Ectodermal cell (in vitro differentiated cells): ENCODE results near the gene CNR2.

Experiments used
- H3K27ac ChIP-seq: 2 replicates; pipeline ENCODE4 v1.7.0; 2013; ENCODE audit warnings: mild to moderate bottlenecking, low read depth, low read length; ENCODE audit not compliant: insufficient read depth, poor library complexity, severe bottlenecking
- H3K27me3 ChIP-seq: 2 replicates; pipeline ENCODE4 v1.7.0; 2013; ENCODE audit warnings: mild to moderate bottlenecking, low read length; ENCODE audit not compliant: insufficient read depth, control insufficient read depth, poor library complexity, severe bottlenecking
- H3K36me3 ChIP-seq: one replicate; pipeline ENCODE4 v1.7.0; 2013; ENCODE audit warnings: low read length; ENCODE audit not compliant: control insufficient read depth, insufficient read depth
- H3K4me1 ChIP-seq: one replicate; pipeline ENCODE4 v1.7.0; 2013; ENCODE audit warnings: low read length; ENCODE audit not compliant: control insufficient read depth, insufficient read depth
- H3K4me3 ChIP-seq: 2 replicates; pipeline ENCODE4 v1.7.0; 2013; ENCODE audit warnings: low read depth, low read length, control low read depth; ENCODE audit not compliant: insufficient read depth
- H3K9me3 ChIP-seq: 2 replicates; pipeline ENCODE4 v1.7.0; 2013; ENCODE audit warnings: mild to moderate bottlenecking, low read length, moderate library complexity; ENCODE audit not compliant: control insufficient read depth
- WGBS, 2 experiments: methylation state at CpG; one replicate each; pipeline ENCODE4 v1.1.7; 2013; ENCODE audit warnings: missing lambda C conversion rate in 2 of 2; 5-methylcytosine and 5-hydroxymethylcytosine counted together

The CNR2 gene

DNA sequence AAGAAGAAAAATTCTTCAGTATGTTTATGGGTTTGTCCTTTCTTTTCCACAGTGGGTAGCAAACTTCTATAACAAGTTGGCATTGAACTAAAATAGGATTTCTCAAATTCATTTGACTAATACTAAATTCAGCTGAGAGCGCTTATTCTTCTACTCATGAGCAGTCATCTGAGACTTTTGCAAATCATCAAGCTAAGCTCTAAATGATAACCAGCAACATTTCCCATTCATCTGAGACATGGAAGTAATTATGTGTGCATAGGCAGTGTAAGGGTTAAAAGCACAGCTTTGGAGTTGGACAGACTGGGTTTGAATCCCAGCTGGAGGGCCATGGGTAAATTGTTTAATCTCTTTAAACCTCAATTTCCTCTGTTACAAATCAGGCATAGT lies 18.3 kb upstream of the CNR2 start:
- Histone ChIP-seq H3K4me1 (no peaks in the 10 kb centered on the region), H3K27me3 (no peaks in the 10 kb centered on the region), H3K36me3 (no peaks in the 10 kb centered on the region), H3K9me3 (no peaks in the 10 kb centered on the region), H3K27ac (no peak overlapping the region), H3K4me3 (no peak overlapping the region)
- WGBS, 2 experiments = 100% methylated on average over 1 of the region's 1 CpG

DNA sequence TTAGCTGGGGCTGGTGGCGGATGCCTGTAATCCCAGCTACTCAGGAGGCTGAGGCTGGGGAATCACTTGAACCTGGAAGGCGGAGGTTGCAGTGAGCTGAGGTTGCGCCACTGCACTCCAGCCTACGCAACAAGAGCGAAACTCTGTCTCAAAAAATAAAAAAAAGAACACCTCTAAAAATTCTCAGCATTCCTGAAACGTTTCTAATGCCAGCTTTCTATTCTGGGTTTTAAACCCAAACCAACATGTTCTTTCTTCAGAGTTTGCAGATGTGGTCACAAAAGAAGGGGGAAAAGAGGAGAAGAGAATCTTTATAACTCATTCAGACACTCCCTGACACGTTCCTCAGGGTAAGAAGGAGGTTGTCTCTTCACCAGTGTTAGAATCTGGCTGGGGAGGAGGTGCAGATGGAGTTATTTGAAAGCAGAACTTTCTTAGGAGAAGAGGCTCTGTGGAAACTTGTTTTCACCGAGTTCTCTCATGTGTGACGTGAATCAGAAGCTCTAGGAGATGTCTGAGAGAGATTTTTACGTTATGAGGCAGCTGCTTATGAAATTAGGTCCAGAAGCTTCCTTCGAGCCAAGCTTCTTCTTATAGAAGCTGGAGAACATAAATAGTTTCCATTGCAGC lies 17.8 kb upstream of the CNR2 start:
- Histone ChIP-seq H3K4me3 (no peak overlapping the region), H3K27ac (no peak overlapping the region), H3K4me1 (no peaks in the 10 kb centered on the region), H3K36me3 (no peaks in the 10 kb centered on the region), H3K27me3 (no peaks in the 10 kb centered on the region), H3K9me3 (no peaks in the 10 kb centered on the region)
- 81 to 85% methylated on average over 11 of the region's 11 CpGs for WGBS, 2 experiments

DNA sequence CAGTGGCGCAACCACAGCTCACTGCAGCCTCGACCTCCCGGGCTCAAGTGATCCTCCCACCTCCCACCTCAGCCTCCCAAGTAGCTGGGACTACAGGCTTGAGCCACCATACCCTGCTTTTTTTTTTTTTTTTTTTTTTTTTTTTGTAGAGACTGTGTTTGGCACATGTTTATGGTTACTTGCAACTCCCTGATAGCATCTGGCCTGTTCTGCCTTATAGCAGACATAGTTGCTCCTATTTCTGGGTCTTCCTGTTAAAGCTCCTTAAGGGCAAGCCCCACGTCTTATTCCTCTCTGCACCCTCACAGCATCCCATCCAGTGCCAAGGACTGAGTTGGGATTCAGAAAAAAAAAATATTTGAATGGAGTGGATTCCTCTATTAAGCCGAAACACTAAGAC lies 17.1 kb upstream of the CNR2 start:
- H3K36me3 ChIP-seq = no peaks in the 10 kb centered on the region
- no peak overlapping the region for H3K4me3 ChIP-seq
- WGBS, 2 experiments = 84 to 92% methylated on average over 5 of the region's 5 CpGs
- no peak overlapping the region for H3K27ac ChIP-seq
- H3K27me3 ChIP-seq = no peaks in the 10 kb centered on the region
- no peaks in the 10 kb centered on the region for H3K4me1 ChIP-seq
- H3K9me3 ChIP-seq = no peaks in the 10 kb centered on the region

DNA sequence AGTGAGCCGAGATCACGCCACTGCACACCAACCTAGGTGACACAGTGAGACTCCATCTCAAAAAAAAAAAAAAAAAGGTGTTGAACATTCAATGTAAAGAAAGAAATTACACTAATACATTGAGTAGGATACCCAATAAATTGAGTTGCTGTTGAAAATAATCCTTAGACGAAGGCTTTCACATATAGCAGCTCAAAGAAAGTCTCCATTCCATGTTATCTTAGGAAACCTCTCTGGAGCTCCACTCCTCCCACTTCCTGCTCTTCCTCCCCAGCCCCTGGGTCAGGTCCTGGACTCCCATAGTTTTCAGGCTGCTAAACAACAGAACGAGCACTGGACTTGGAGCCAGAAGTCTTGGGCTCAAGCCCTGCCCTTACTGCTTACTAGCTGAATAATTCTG lies 15.6 kb upstream of the CNR2 start:
- H3K4me1 ChIP-seq = no peaks in the 10 kb centered on the region
- WGBS, 2 experiments = 82 to 95% methylated on average over 4 of the region's 4 CpGs
- H3K36me3 ChIP-seq = no peaks in the 10 kb centered on the region
- H3K27ac ChIP-seq = no peak overlapping the region
- H3K4me3 ChIP-seq = no peak overlapping the region
- H3K27me3 ChIP-seq = no peaks in the 10 kb centered on the region
- H3K9me3 ChIP-seq = no peaks in the 10 kb centered on the region

DNA sequence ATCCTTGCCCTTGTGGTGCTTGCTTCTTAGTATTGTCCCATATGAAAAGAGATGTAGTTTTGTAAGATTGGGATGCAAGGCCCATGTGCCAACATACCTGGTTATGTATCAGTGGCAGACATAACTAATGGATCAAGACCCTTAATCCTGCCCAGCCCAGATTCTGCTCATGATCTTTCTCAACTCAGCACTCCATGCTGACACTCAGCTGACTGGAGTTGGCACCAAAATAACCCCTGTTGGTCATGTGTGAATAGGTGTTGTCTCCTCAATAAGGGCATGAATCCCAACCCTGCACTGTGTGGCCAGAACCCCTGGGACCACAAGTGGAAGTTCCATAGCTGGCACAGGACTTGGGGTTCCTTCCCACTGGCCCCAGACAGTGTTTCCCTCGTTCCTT lies 13.9 kb upstream of the CNR2 start:
- 89 to 95% methylated on average over 1 of the region's 1 CpG for WGBS, 2 experiments
- no peaks in the 10 kb centered on the region for H3K27me3 ChIP-seq
- no peak overlapping the region for H3K27ac ChIP-seq
- H3K4me3 ChIP-seq = no peak overlapping the region
- H3K36me3 ChIP-seq = no peaks in the 10 kb centered on the region
- H3K4me1 ChIP-seq = no peaks in the 10 kb centered on the region
- H3K9me3 ChIP-seq = no peaks in the 10 kb centered on the region

DNA sequence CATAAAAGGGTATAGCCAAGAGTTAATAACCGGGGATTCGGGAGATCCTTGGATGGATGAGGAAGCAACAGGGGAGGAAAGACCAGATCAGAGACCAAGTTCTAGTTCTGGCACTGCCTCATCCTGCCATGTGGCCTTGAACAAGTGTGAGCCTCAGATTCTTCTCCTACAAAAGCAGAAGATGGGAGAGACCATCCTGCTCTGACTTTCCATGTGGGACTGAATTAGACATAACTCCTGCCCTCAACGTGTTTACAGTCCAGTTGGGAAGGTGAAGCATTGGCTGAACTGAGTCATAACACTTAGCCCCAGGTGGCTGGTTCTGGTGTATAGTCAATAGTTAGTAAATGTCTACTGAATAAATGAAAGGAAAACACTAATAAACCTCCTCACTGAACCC lies 12.1 kb upstream of the CNR2 start:
- 91 to 94% methylated on average over 3 of the region's 3 CpGs for WGBS, 2 experiments

DNA sequence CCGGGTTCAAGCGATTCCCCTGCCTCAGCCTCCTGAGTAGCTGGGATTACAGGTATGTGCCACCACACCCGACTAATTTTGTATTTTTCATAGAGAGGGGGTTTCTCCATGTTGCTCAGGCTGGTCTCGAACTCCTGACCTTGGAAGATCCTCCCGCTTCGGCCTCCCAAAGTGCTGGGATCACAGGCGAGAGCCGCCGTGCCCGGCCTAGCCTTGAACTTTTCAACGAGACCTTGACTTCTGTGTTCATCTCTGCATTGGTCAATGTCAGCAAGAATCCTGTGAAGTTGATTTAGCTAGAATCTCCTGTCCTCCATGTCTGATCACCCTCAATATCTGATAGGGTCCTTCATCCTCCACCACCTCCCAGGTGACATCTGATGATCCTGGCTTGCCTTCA lies 11.4 kb upstream of the CNR2 start:
- no peaks in the 10 kb centered on the region for H3K4me1 ChIP-seq
- no peak overlapping the region for H3K4me3 ChIP-seq
- no peaks in the 10 kb centered on the region for H3K27me3 ChIP-seq
- H3K27ac ChIP-seq = no peak overlapping the region
- 91 to 96% methylated on average over 10 to 11 of the region's 11 CpGs for WGBS, 2 experiments
- H3K36me3 ChIP-seq = no peaks in the 10 kb centered on the region
- H3K9me3 ChIP-seq = no peaks in the 10 kb centered on the region

More for the DNA sequence above, 12.1 kb upstream of the CNR2 start:
- Histone ChIP-seq H3K4me1 (no peaks in the 10 kb centered on the region), H3K27ac (no peak overlapping the region), H3K9me3 (no peaks in the 10 kb centered on the region), H3K4me3 (no peak overlapping the region), H3K36me3 (no peaks in the 10 kb centered on the region), H3K27me3 (no peaks in the 10 kb centered on the region)

DNA sequence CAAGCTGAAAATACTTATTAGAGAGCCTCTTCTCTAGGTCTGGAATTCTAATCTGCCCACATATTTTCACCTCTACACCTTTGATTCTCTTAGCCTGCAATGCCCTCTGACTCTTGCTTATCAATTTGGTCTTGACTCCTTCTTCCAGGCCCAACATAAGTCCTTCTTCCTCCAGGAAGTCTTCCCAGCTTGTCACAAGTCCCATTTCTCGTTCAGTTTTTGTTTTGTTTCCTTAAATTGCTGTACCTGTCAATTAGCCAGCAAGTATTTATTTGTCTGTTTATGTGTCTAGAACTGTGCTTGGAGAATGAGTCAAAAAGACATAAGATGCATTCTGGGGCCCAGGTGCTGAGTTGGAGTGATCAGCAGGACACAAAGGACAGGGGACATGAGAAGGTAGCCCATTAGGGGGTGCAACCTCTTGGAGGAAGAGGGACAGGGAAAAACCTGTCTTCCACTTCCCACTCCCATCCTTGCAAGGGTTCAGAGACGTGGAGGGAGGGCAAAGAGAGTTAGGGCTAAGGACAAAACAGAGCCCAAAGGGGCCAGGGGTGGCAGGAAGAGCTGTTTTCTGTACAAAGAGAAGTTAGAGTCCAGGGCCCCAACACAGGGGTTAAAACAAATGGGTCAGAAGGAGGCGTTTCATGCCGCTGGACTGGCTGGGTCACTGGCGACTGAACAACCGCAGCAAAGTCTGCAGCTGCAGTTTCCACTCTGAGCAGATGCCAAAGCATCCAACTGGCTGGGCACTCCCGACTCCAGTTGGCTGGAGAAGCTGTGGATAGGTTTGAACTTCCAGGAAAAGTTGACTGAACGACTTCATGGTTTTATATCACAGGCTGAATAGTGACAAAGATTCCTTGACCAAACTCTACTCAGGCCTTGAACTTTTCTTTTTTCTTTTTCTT lies 10.7 kb upstream of the CNR2 start:
- 87 to 90% methylated on average over 8 of the region's 8 CpGs for WGBS, 2 experiments
- Histone ChIP-seq H3K27me3 (no peaks in the 10 kb centered on the region), H3K36me3 (no peaks in the 10 kb centered on the region), H3K9me3 (no peaks in the 10 kb centered on the region), H3K4me1 (no peaks in the 10 kb centered on the region), H3K27ac (no peak overlapping the region), H3K4me3 (no peak overlapping the region)

DNA sequence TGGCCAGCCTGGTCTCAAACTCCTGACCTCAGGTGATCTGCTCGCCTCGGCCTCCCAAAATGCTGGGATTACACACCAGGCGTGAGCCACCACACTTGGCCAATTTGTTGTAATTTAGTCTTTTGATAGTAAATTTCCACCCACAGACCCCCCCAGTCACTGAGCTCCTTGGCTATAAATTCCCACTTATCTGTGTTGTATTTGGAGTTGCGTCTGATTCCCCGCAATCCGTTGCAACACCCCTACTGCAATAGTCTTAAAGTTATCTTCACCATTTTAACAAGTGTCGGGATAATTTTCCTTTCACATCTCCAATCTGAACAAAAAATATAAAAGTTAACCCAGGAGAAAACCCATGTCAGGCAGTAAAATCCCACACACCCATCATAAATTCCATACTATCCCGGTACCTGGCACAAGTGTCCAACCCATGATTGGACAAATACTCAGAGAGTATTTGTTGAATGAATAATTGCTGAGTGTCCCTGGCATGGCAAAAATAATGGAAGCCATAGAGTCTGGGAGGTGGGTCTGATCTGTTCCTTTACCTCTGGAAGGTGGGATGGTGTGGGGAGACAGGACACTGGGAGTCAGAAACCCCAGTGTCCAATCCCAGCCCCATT lies 9.3 kb upstream of the CNR2 start:
- no peaks in the 10 kb centered on the region for H3K27me3 ChIP-seq
- no peaks in the 10 kb centered on the region for H3K9me3 ChIP-seq
- H3K36me3 ChIP-seq = no peaks in the 10 kb centered on the region
- H3K27ac ChIP-seq = no peak overlapping the region
- no peaks in the 10 kb centered on the region for H3K4me1 ChIP-seq
- no peak overlapping the region for H3K4me3 ChIP-seq
- 96 to 98% methylated on average over 8 of the region's 8 CpGs for WGBS, 2 experiments
